Measurements from ENCODE around the gene MSL1.

The MSL1 gene

GRCh38 chr17:40170325-40170724 is 48.6 kb downstream of the MSL1 start:
- H3K36me3 ChIP-seq (ENCODE audit: insufficient read depth, low read length), result peaks cover 78% of the 10 kb centered on the region
- TF ChIP-seq CTCF (IDR thresholded peaks at IDR 0.05; ENCODE audit: low read length) (no peak), EZH2 (IDR thresholded peaks at IDR 0.05; ENCODE audit: borderline replicate concordance, low read length) (no peak)

GRCh38 chr17:40171750-40172149 is 50.0 kb downstream of the MSL1 start:
- Histone ChIP-seq H4K20me1 (ENCODE audit: insufficient read depth, low read length) (no peaks in the 10 kb centered on the region), H3K36me3 (ENCODE audit: insufficient read depth, low read length) (peaks cover 72% of the 10 kb centered on the region), H3K4me2 (ENCODE audit: low read length) (no peak overlapping the region), H3K4me3 (ENCODE audit: low read depth, low read length, poor library complexity, severe bottlenecking) (no peak overlapping the region), H3K9me3 (ENCODE audit: low read length) (no peaks in the 10 kb centered on the region), H3K27me3 (ENCODE audit: insufficient read depth, low read length) (no peaks in the 10 kb centered on the region), H3K9me2 (ENCODE audit: low read depth, low read length) (no peaks in the 10 kb centered on the region), H3F3A (ENCODE audit: insufficient read depth, low read length) (no peaks in the 10 kb centered on the region), H3K9ac (ENCODE audit: low read length) (no peak overlapping the region), H3K27ac (ENCODE audit: low read depth, low read length, poor library complexity, severe bottlenecking) (no peak overlapping the region), H3K4me1 (ENCODE audit: insufficient read depth, low read length, severe bottlenecking) (peaks cover under 1% of the 10 kb centered on the region), H2AFZ (ENCODE audit: low read length) (no peak overlapping the region), H3K79me2 (ENCODE audit: insufficient read depth, low read length) (no peaks in the 10 kb centered on the region)
- TF ChIP-seq EZH2 (IDR thresholded peaks at IDR 0.05; ENCODE audit: borderline replicate concordance, low read length) (no peak), CTCF (IDR thresholded peaks at IDR 0.05; ENCODE audit: low read length) (no peak)

More at GRCh38 chr17:40170325-40170724, 48.6 kb downstream of the MSL1 start:
- H3K79me2 ChIP-seq (ENCODE audit: insufficient read depth, low read length), result no peaks in the 10 kb centered on the region
- H4K20me1 ChIP-seq (ENCODE audit: insufficient read depth, low read length), result no peaks in the 10 kb centered on the region
- H2AFZ ChIP-seq (ENCODE audit: low read length), result no peak overlapping the region
- no peaks in the 10 kb centered on the region for H3K27me3 ChIP-seq (ENCODE audit: insufficient read depth, low read length)
- no peak overlapping the region for H3K9ac ChIP-seq (ENCODE audit: low read length)
- no peak overlapping the region for H3K27ac ChIP-seq (ENCODE audit: low read depth, low read length, poor library complexity, severe bottlenecking)
- no peaks in the 10 kb centered on the region for H3K9me3 ChIP-seq (ENCODE audit: low read length)
- no peaks in the 10 kb centered on the region for H3K4me1 ChIP-seq (ENCODE audit: insufficient read depth, low read length, severe bottlenecking)
- H3K4me2 ChIP-seq (ENCODE audit: low read length), result no peak overlapping the region
- no peak overlapping the region for H3K4me3 ChIP-seq (ENCODE audit: low read depth, low read length, poor library complexity, severe bottlenecking)
- H3K9me2 ChIP-seq (ENCODE audit: low read depth, low read length), result no peaks in the 10 kb centered on the region
- H3F3A ChIP-seq (ENCODE audit: insufficient read depth, low read length), result no peaks in the 10 kb centered on the region

- no peaks in the 10 kb centered on the region; the same call in 1 of the 2 replicates for H3K27me3 ChIP-seq (ENCODE audit: insufficient read depth, low read length)
- H2AFZ ChIP-seq (ENCODE audit: low read length), result no peak overlapping the region
- H3K9ac ChIP-seq (ENCODE audit: low read length), result no peak overlapping the region
- H3K27ac ChIP-seq (ENCODE audit: low read depth, low read length, poor library complexity, severe bottlenecking), result no peak overlapping the region
- no peak for TF ChIP-seq CTCF (IDR thresholded peaks at IDR 0.05; ENCODE audit: low read length)
- TF ChIP-seq EZH2 (IDR thresholded peaks at IDR 0.05; ENCODE audit: borderline replicate concordance, low read length), result no peak
- H3F3A ChIP-seq (ENCODE audit: insufficient read depth, low read length), result no peaks in the 10 kb centered on the region
- no peaks in the 10 kb centered on the region for H3K79me2 ChIP-seq (ENCODE audit: insufficient read depth, low read length)
- no peak overlapping the region for H3K4me3 ChIP-seq (ENCODE audit: low read depth, low read length, poor library complexity, severe bottlenecking)
- no peak overlapping the region for H3K4me2 ChIP-seq (ENCODE audit: low read length)
- H3K9me2 ChIP-seq (ENCODE audit: low read depth, low read length), result no peaks in the 10 kb centered on the region
- H3K36me3 ChIP-seq (ENCODE audit: insufficient read depth, low read length), result peaks cover 57% of the 10 kb centered on the region
- no peaks in the 10 kb centered on the region for H3K9me3 ChIP-seq (ENCODE audit: low read length)
- peaks cover 14% of the 10 kb centered on the region for H3K4me1 ChIP-seq (ENCODE audit: insufficient read depth, low read length, severe bottlenecking)
- no peaks in the 10 kb centered on the region for H4K20me1 ChIP-seq (ENCODE audit: insufficient read depth, low read length)
Measured at GRCh38 chr17:40173091-40173777, 51.5 kb downstream of the MSL1 start.
